Measurements from ENCODE around the gene DGKG.

The DGKG gene

GRCh38 chr3:186119499-186119898, 242.5 kb downstream of the DGKG start:
- Histone ChIP-seq H3K36me3 (ENCODE audit: insufficient read depth, low read depth, low read length) (no peaks in the 10 kb centered on the region), H3K4me3 (ENCODE audit: low read length) (no peak overlapping the region), H3K9me3 (ENCODE audit: insufficient read depth, low read depth, low read length) (no peaks in the 10 kb centered on the region), H3K9ac (ENCODE audit: low read depth, low read length) (no peak overlapping the region), H3K27ac (ENCODE audit: low read length) (no peak overlapping the region), H3K27me3 (ENCODE audit: insufficient read depth, low read length) (peaks cover 57% of the 10 kb centered on the region), H3K4me1 (ENCODE audit: insufficient read depth, low read length) (peaks cover 35% of the 10 kb centered on the region)

- peaks cover 65% of the 10 kb centered on the region for H3K27me3 ChIP-seq (ENCODE audit: insufficient read depth, low read length)
These were observed 243.3 kb downstream of the DGKG start for GRCh38 chr3:186118692-186119091.

GRCh38 chr3:186117521-186118134, 244.4 kb downstream of the DGKG start:
- H3K36me3 ChIP-seq (ENCODE audit: insufficient read depth, low read depth, low read length): no peaks in the 10 kb centered on the region
- peaks cover 75% of the 10 kb centered on the region for H3K27me3 ChIP-seq (ENCODE audit: insufficient read depth, low read length)
- H3K4me1 ChIP-seq (ENCODE audit: insufficient read depth, low read length): peaks cover 24% of the 10 kb centered on the region
- no peak overlapping the region for H3K9ac ChIP-seq (ENCODE audit: low read depth, low read length)
- H3K4me3 ChIP-seq (ENCODE audit: low read length): no peak overlapping the region
- H3K9me3 ChIP-seq (ENCODE audit: insufficient read depth, low read depth, low read length): no peaks in the 10 kb centered on the region
- no peak overlapping the region for H3K27ac ChIP-seq (ENCODE audit: low read length)

More at GRCh38 chr3:186118692-186119091, 243.3 kb downstream of the DGKG start:
- Histone ChIP-seq H3K4me3 (ENCODE audit: low read length) (no peak overlapping the region), H3K4me1 (ENCODE audit: insufficient read depth, low read length) (peaks cover 34% of the 10 kb centered on the region), H3K9ac (ENCODE audit: low read depth, low read length) (no peak overlapping the region), H3K36me3 (ENCODE audit: insufficient read depth, low read depth, low read length) (no peaks in the 10 kb centered on the region), H3K27ac (ENCODE audit: low read length) (no peak overlapping the region), H3K9me3 (ENCODE audit: insufficient read depth, low read depth, low read length) (no peaks in the 10 kb centered on the region)

- no peaks in the 10 kb centered on the region for H3K9me3 ChIP-seq (ENCODE audit: insufficient read depth, low read depth, low read length)
- peaks cover 11% of the 10 kb centered on the region for H3K4me1 ChIP-seq (ENCODE audit: insufficient read depth, low read length)
- H3K4me3 ChIP-seq (ENCODE audit: low read length): no peak overlapping the region
- peaks cover 94% of the 10 kb centered on the region for H3K27me3 ChIP-seq (ENCODE audit: insufficient read depth, low read length)
- no peak overlapping the region for H3K27ac ChIP-seq (ENCODE audit: low read length)
- no peak overlapping the region for H3K9ac ChIP-seq (ENCODE audit: low read depth, low read length)
- no peaks in the 10 kb centered on the region for H3K36me3 ChIP-seq (ENCODE audit: insufficient read depth, low read depth, low read length)
These were observed 246.6 kb downstream of the DGKG start for GRCh38 chr3:186115239-186115996.

- H3K9ac ChIP-seq (ENCODE audit: low read depth, low read length): no peak overlapping the region
- H3K36me3 ChIP-seq (ENCODE audit: insufficient read depth, low read depth, low read length): no peaks in the 10 kb centered on the region
- H3K27me3 ChIP-seq (ENCODE audit: insufficient read depth, low read length): peaks cover 81% of the 10 kb centered on the region
- no peaks in the 10 kb centered on the region for H3K9me3 ChIP-seq (ENCODE audit: insufficient read depth, low read depth, low read length)
- peaks cover 10% of the 10 kb centered on the region; the same call in 1 of the 2 replicates for H3K4me1 ChIP-seq (ENCODE audit: insufficient read depth, low read length)
- H3K27ac ChIP-seq (ENCODE audit: low read length): no peak overlapping the region
- no peak overlapping the region for H3K4me3 ChIP-seq (ENCODE audit: low read length)
These were observed 250.8 kb downstream of the DGKG start for GRCh38 chr3:186110975-186111974.

- Histone ChIP-seq H3K4me1 (ENCODE audit: insufficient read depth, low read length) (peaks cover 10% of the 10 kb centered on the region; the same call in 1 of the 2 replicates), H3K27me3 (ENCODE audit: insufficient read depth, low read length) (peaks cover 81% of the 10 kb centered on the region), H3K9ac (ENCODE audit: low read depth, low read length) (peak overlapping the region; percentile 64; the same call in 1 of the 2 replicates), H3K9me3 (ENCODE audit: insufficient read depth, low read depth, low read length) (no peaks in the 10 kb centered on the region), H3K27ac (ENCODE audit: low read length) (no peak overlapping the region), H3K4me3 (ENCODE audit: low read length) (peak overlapping the region; percentile 78), H3K36me3 (ENCODE audit: insufficient read depth, low read depth, low read length) (no peaks in the 10 kb centered on the region)
These were observed 251.9 kb downstream of the DGKG start for GRCh38 chr3:186109897-186110803.

- H3K4me1 ChIP-seq (ENCODE audit: insufficient read depth, low read length): peaks cover 13% of the 10 kb centered on the region
- H3K27me3 ChIP-seq (ENCODE audit: insufficient read depth, low read length): peaks cover 78% of the 10 kb centered on the region
- peak within 1 kb of the TSS; percentile 77; the same call in 1 of the 2 replicates for H3K9ac ChIP-seq (ENCODE audit: low read depth, low read length)
- H3K36me3 ChIP-seq (ENCODE audit: insufficient read depth, low read depth, low read length): peaks cover 1% of the 10 kb centered on the region; the same call in 1 of the 2 replicates
- peak within 1 kb of the TSS; percentile 83 for H3K4me3 ChIP-seq (ENCODE audit: low read length)
- H3K9me3 ChIP-seq (ENCODE audit: insufficient read depth, low read depth, low read length): no peaks in the 10 kb centered on the region
- H3K27ac ChIP-seq (ENCODE audit: low read length): peak within 1 kb of the TSS; percentile 55
These were observed 252.8 kb downstream of the DGKG start, which contains the start of gene ETV5 for GRCh38 chr3:186108941-186109865. Gene ETV5 (minus strand): TSS chr3:186109089. CDS start chr3:186105868, 3,221 bp downstream.

GRCh38 chr3:186108106-186108940, 253.7 kb downstream of the DGKG start:
- Histone ChIP-seq H3K4me1 (ENCODE audit: insufficient read depth, low read length) (peaks cover 14% of the 10 kb centered on the region), H3K9ac (ENCODE audit: low read depth, low read length) (peak overlapping the region; percentile 77; the same call in 1 of the 2 replicates), H3K36me3 (ENCODE audit: insufficient read depth, low read depth, low read length) (peaks cover 6% of the 10 kb centered on the region; the same call in 1 of the 2 replicates), H3K27me3 (ENCODE audit: insufficient read depth, low read length) (peaks cover 73% of the 10 kb centered on the region), H3K27ac (ENCODE audit: low read length) (peak overlapping the region; percentile 55), H3K9me3 (ENCODE audit: insufficient read depth, low read depth, low read length) (no peaks in the 10 kb centered on the region), H3K4me3 (ENCODE audit: low read length) (peak overlapping the region; percentile 83)
